Lower leg skin (tissue), 4 donors: ENCODE results near the gene EFCAB6. TPM values are rescaled to one million over a fixed set of nuclear protein-coding genes. Genes with fewer than 3 reads are reported as not detected.
A peak's percentile ranks its signal among the peaks of the same experiment; 100 is the strongest.

ENCODE experiments used
- DNase-seq, 2 donors: peaks; one replicate each; pipeline ENCODE4 v3.0.0-alpha.2; 2019; ENCODE audit warnings: low spot score in 2 of 2
- H3K4me3 ChIP-seq: fragments of 200-600 bp; sonication (generic); 2 replicates; pipeline ENCODE4 v1.5.1; 2017; ENCODE audit warnings: mild to moderate bottlenecking, low read depth; ENCODE audit not compliant: poor library complexity, severe bottlenecking
- CTCF ChIP-seq, 3 donors: fragments of 450-650 bp; IDR thresholded peaks; one replicate each; pipeline ENCODE4 v1.5.1; 2016; ENCODE audit warnings: antibody characterized with exemption in 3 of 3, mild to moderate bottlenecking in 3 of 3, moderate library complexity in 2 of 3
- POLR2A ChIP-seq, 2 donors: fragments of 450-650 bp; IDR thresholded peaks; one replicate each; pipeline ENCODE4 v1.6.1; 2016 to 2017; ENCODE audit warnings: antibody characterized with exemption in 2 of 2, mild to moderate bottlenecking in 1 of 2, moderate library complexity in 1 of 2
- WGBS, 2 donors: methylation state at CpG; one replicate each; pipeline ENCODE4 v1.1.5; 2018; 5-methylcytosine and 5-hydroxymethylcytosine counted together
- intact Hi-C: fragments of 100-400 bp; cut with DNase I; formaldehyde crosslinking; loops from one replicate; pipeline ENCODE4 v1.15.0; 2023; ENCODE audit warnings: low total_unique reads
- total RNA-seq, 4 donors: library from RNA; depleted of rRNA; stranded (reverse); fragments of >200 nt; gene quantifications; one replicate each; pipeline ENCODE4 v1.1.0, GENCODE V29; 2016

The EFCAB6 gene
- total RNA-seq, 4 donors from 2014 or later, result 0.44 to 4.2 (median 1.8) TPM

- TF ChIP-seq CTCF (IDR thresholded peaks at IDR 0.05) (no peak), POLR2A (IDR thresholded peaks at IDR 0.05) (no peak)
- intact Hi-C loops, result no loop called here
- H3K4me3 ChIP-seq, result no peak overlapping the region
- DNase-seq, result peak in 1 of 2 donors; percentile 72
- WGBS, 2 donors, result 90 to 91% methylated on average over 17 to 23 of the region's 23 CpGs
Measured at GRCh38 chr22:43542681-43543521, 269.2 kb downstream of the EFCAB6 start.

- DNase-seq, result peak in 1 of 2 donors; percentile 52
- WGBS, 2 donors, result 80 to 89% methylated on average over 18 of the region's 18 CpGs
- no peak overlapping the region for H3K4me3 ChIP-seq
- intact Hi-C loops, result no loop called here
- no peak for TF ChIP-seq CTCF (IDR thresholded peaks at IDR 0.05)
- no peak for TF ChIP-seq POLR2A (IDR thresholded peaks at IDR 0.05)
Measured at GRCh38 chr22:43541462-43542407, 270.4 kb downstream of the EFCAB6 start.

- 76 to 85% methylated on average over 6 of the region's 6 CpGs for WGBS, 2 donors
- intact Hi-C loops, result no loop called here
- no peak for TF ChIP-seq CTCF (IDR thresholded peaks at IDR 0.05)
- TF ChIP-seq POLR2A (IDR thresholded peaks at IDR 0.05), result no peak
- peak in 1 of 2 donors; percentile 18 for DNase-seq
- H3K4me3 ChIP-seq, result no peak overlapping the region
Measured at GRCh38 chr22:43541022-43541421, 271.1 kb downstream of the EFCAB6 start.

- no peak overlapping the region for H3K4me3 ChIP-seq
- 51 to 63% methylated on average over 4 of the region's 4 CpGs for WGBS, 2 donors
- intact Hi-C loops, result no loop called here
- TF ChIP-seq POLR2A (IDR thresholded peaks at IDR 0.05), result no peak
- TF ChIP-seq CTCF (IDR thresholded peaks at IDR 0.05), result no peak
- DNase-seq, result peak in 1 of 2 donors; percentile 56
Measured at GRCh38 chr22:43540529-43540923, 271.6 kb downstream of the EFCAB6 start.

- WGBS, 2 donors, result 82 to 86% methylated on average over 31 of the region's 31 CpGs
- TF ChIP-seq POLR2A (IDR thresholded peaks at IDR 0.05) (no peak), CTCF (IDR thresholded peaks at IDR 0.05) (no peak)
- intact Hi-C loops, result no loop called here
- no peak overlapping the region for H3K4me3 ChIP-seq
- DNase-seq, result peak in 1 of 2 donors; percentile 71
Measured at GRCh38 chr22:43539572-43540528, 272.3 kb downstream of the EFCAB6 start.
